B cell (primary cell): Measurements from ENCODE around the gene KPNA6.

Experiments used
- CTCF ChIP-seq: fragments of 200-600 bp; IDR thresholded peaks from one replicate; pipeline ENCODE4 v1.8.0; 2022; ENCODE audit warnings: antibody characterized with exemption, mild to moderate bottlenecking
- EZH2 ChIP-seq: IDR thresholded peaks from 2 replicates; pipeline ENCODE4 v1.6.1; 2012; ENCODE audit warnings: borderline replicate concordance, low read depth, mild to moderate bottlenecking, moderate library complexity, low read length; ENCODE audit not compliant: insufficient read depth, poor library complexity, severe bottlenecking

GRCh38 chr1:32187850-32188249, 80.0 kb downstream of the KPNA6 start:
- TF ChIP-seq CTCF = no peak
- TF ChIP-seq EZH2 = no peak
